IMR-90 (cell line): ENCODE measurements around the gene NEK2. TPM values are rescaled to one million over a fixed set of nuclear protein-coding genes. Genes with fewer than 3 reads are reported as not detected.

ENCODE experiments used
- ATAC-seq: fragments of 200-7000 bp; cut with Tn5 transposase; 2 replicates; pipeline ENCODE4 v1.9.1; 2020; ENCODE audit warnings: low read depth, mild to moderate bottlenecking, moderate library complexity
- BruUV-seq: library from RNA; stranded (reverse); fragments of 400-500 nt; replicated peaks from 2 replicates; lab custom pipeline; 2021; lab: Mats Ljungman, UMichigan
- CTCF ChIA-PET: fragments of 300-600 bp; formaldehyde crosslinking; extraction: SDS; loops from one replicate; lab custom pipeline; 2021; ENCODE audit warnings: antibody characterized with exemption; lab: Yijun Ruan, JAX
- POLR2A ChIA-PET: fragments of 300-600 bp; sonication (Branson Sonifier 250); formaldehyde crosslinking; loops from one replicate; lab custom pipeline; 2022; ENCODE audit warnings: antibody characterized with exemption; ENCODE audit not compliant: unreplicated experiment; lab: Charles Lee
- DNase-seq: peaks from one replicate; pipeline ENCODE4 v3.0.0; 2013
- H2AFZ ChIP-seq: replicated peaks from 2 replicates; pipeline ENCODE3; 2013; ENCODE audit warnings: low read length, mild to moderate bottlenecking; ENCODE audit not compliant: poor library complexity
- H2AK5ac ChIP-seq: 2 replicates; pipeline ENCODE4 v1.6.1; 2013; ENCODE audit warnings: low read depth, low read length, inconsistent platforms
- H2AK9ac ChIP-seq: replicated peaks from 2 replicates; pipeline ENCODE3; 2013; ENCODE audit warnings: mild to moderate bottlenecking, low read depth, low read length, moderate library complexity; ENCODE audit not compliant: poor library complexity
- H2BK120ac ChIP-seq: 2 replicates; pipeline ENCODE4 v1.6.1; 2013; ENCODE audit warnings: low read depth, low read length, inconsistent platforms
- H2BK15ac ChIP-seq: 3 replicates; pipeline ENCODE4 v1.6.1; 2013; ENCODE audit warnings: low read depth, low read length, inconsistent platforms
- H2BK20ac ChIP-seq: 2 replicates; pipeline ENCODE4 v1.6.1; 2013; ENCODE audit warnings: low read depth, mild to moderate bottlenecking, inconsistent platforms, low read length, moderate library complexity
- H2BK5ac ChIP-seq: 2 replicates; pipeline ENCODE4 v1.6.1; 2013; ENCODE audit warnings: mild to moderate bottlenecking, low read depth, low read length, inconsistent platforms; ENCODE audit not compliant: poor library complexity, severe bottlenecking
- H3K14ac ChIP-seq: replicated peaks from 2 replicates; pipeline ENCODE4 v1.6.1; 2013; ENCODE audit warnings: low read depth, low read length, inconsistent platforms
- H3K18ac ChIP-seq: 2 replicates; pipeline ENCODE4 v1.6.1; 2013; ENCODE audit warnings: low read depth, low read length, control low read depth
- H3K23ac ChIP-seq: 2 replicates; pipeline ENCODE4 v1.6.1; 2013; ENCODE audit warnings: low read depth, low read length, inconsistent platforms
- H3K27ac ChIP-seq: 2 replicates; pipeline ENCODE4 v1.5.1; 2013; ENCODE audit warnings: mild to moderate bottlenecking, control low read depth, low read length; ENCODE audit not compliant: insufficient read depth
- H3K27me3 ChIP-seq: 2 replicates; pipeline ENCODE4 v1.6.1; 2013; ENCODE audit warnings: low read length; ENCODE audit not compliant: control insufficient read depth, insufficient read depth
- H3K36me3 ChIP-seq: 2 replicates; pipeline ENCODE4 v1.6.1; 2013; ENCODE audit warnings: low read length, mixed read lengths; ENCODE audit not compliant: control insufficient read depth, insufficient read depth
- H3K4ac ChIP-seq: 2 replicates; pipeline ENCODE4 v1.6.1; 2013; ENCODE audit warnings: low read depth, low read length, inconsistent platforms
- H3K4me1 ChIP-seq: 2 replicates; pipeline ENCODE4 v1.6.1; 2013; ENCODE audit warnings: low read length, mixed read lengths; ENCODE audit not compliant: control insufficient read depth, insufficient read depth
- H3K4me2 ChIP-seq: 2 replicates; pipeline ENCODE4 v1.6.1; 2013; ENCODE audit warnings: low read depth, mild to moderate bottlenecking, control low read depth, low read length, moderate library complexity
- H3K4me3 ChIP-seq: 2 replicates; pipeline ENCODE4 v1.5.1; 2013; ENCODE audit warnings: low read depth, mild to moderate bottlenecking, control low read depth, low read length, moderate library complexity; ENCODE audit not compliant: insufficient read depth
- H3K56ac ChIP-seq: 2 replicates; pipeline ENCODE4 v1.6.1; 2013; ENCODE audit warnings: low read length, inconsistent platforms; ENCODE audit not compliant: insufficient read depth; ENCODE audit errors: extremely low read depth
- H3K79me1 ChIP-seq, 2 experiments: 2 replicates each; pipeline ENCODE4 v1.6.1; 2013; ENCODE audit warnings: low read length in 2 of 2, inconsistent platforms in 1 of 2, low read depth in 1 of 2
- H3K9ac ChIP-seq: 2 replicates; pipeline ENCODE4 v1.6.1; 2013; ENCODE audit warnings: low read depth, low read length, control low read depth
- H3K9me1 ChIP-seq: 2 replicates; pipeline ENCODE4 v1.6.1; 2013; ENCODE audit warnings: low read length, inconsistent platforms; ENCODE audit not compliant: insufficient read depth
- H3K9me3 ChIP-seq: 2 replicates; pipeline ENCODE4 v1.6.1; 2013; ENCODE audit warnings: low read length; ENCODE audit not compliant: control insufficient read depth, insufficient read depth
- H4K20me1 ChIP-seq: 2 replicates; pipeline ENCODE4 v1.6.1; 2013; ENCODE audit warnings: low read length, inconsistent platforms; ENCODE audit not compliant: insufficient read depth
- H4K5ac ChIP-seq: 2 replicates; pipeline ENCODE4 v1.6.1; 2013; ENCODE audit warnings: mild to moderate bottlenecking, low read depth, low read length, control low read depth
- H4K8ac ChIP-seq, 2 experiments: 2 replicates each; pipeline ENCODE4 v1.6.1; 2013; ENCODE audit warnings: low read depth in 2 of 2, low read length in 2 of 2, control low read depth in 1 of 2, inconsistent platforms in 1 of 2
- H4K91ac ChIP-seq: 2 replicates; pipeline ENCODE4 v1.6.1; 2013; ENCODE audit warnings: low read depth, low read length, inconsistent platforms; ENCODE audit not compliant: insufficient read depth
- BHLHE40 ChIP-seq: fragments of 150-350 bp; IDR thresholded peaks from 2 replicates; pipeline ENCODE4 v1.6.1; 2016; ENCODE audit warnings: mild to moderate bottlenecking, low read depth, low read length
- CEBPB ChIP-seq: IDR thresholded peaks from 2 replicates; pipeline ENCODE4 v1.6.1; 2012; ENCODE audit warnings: low read depth, low read length, improper control_type of control experiment
- FOS ChIP-seq: fragments of 150-350 bp; IDR thresholded peaks from 2 replicates; pipeline ENCODE4 v1.6.1; 2016; ENCODE audit warnings: low read depth, low read length
- MAZ ChIP-seq: IDR thresholded peaks from 2 replicates; pipeline ENCODE4 v1.6.1; 2012; ENCODE audit warnings: low read depth, mild to moderate bottlenecking, low read length, improper control_type of control experiment, moderate library complexity, borderline replicate concordance
- NFE2L2 ChIP-seq: fragments of 150-350 bp; IDR thresholded peaks from 2 replicates; pipeline ENCODE4 v1.6.1; 2016; ENCODE audit warnings: low read depth, mild to moderate bottlenecking, low read length
- POLR2A ChIP-seq: IDR thresholded peaks from 2 replicates; pipeline ENCODE4 v1.6.1; 2012; ENCODE audit warnings: mild to moderate bottlenecking, low read depth, low read length
- RAD21 ChIP-seq: IDR thresholded peaks from 2 replicates; pipeline ENCODE4 v1.6.1; 2012; ENCODE audit warnings: low read length, improper control_type of control experiment
- RCOR1 ChIP-seq: IDR thresholded peaks from 2 replicates; pipeline ENCODE4 v1.6.1; 2012; ENCODE audit warnings: mild to moderate bottlenecking, low read length, improper control_type of control experiment; ENCODE audit not compliant: insufficient replicate concordance
- RFX5 ChIP-seq: IDR thresholded peaks from 2 replicates; pipeline ENCODE4 v1.8.0; 2012; ENCODE audit warnings: low read depth, mild to moderate bottlenecking, low read length, moderate library complexity
- WGBS, 2 experiments: methylation state at CpG; one replicate each; pipeline versions ENCODE4 v1.1.5 to v1.1.7; 2013; ENCODE audit warnings: missing lambda C conversion rate in 2 of 2; ENCODE audit not compliant: insufficient read length in 1 of 2; ENCODE audit errors: extremely low coverage in 2 of 2; 5-methylcytosine and 5-hydroxymethylcytosine counted together
- dilution Hi-C: fragments of 300-500 bp; cut with HindIII; formaldehyde crosslinking; loops from one replicate; pipeline ENCODE4 v1.14.3; 2018; ENCODE audit warnings: low sequenced_read_pairs; ENCODE audit not compliant: unreplicated experiment
- in situ Hi-C: fragments of 300-500 bp; cut with MboI; formaldehyde crosslinking; loops from 3 replicates; pipeline ENCODE4 v1.14.3; 2019; ENCODE audit warnings: low sequenced_read_pairs, inconsistent platforms, mixed read lengths
- intact Hi-C: fragments of 100-400 bp; cut with micrococcal nuclease; formaldehyde crosslinking; loops from 2 replicates; pipeline ENCODE4 v1.10.0; 2022
- polyA plus RNA-seq, 3 experiments: library from polyadenylated mRNA; depleted of rRNA; stranded (reverse); fragments of >200 nt; gene quantifications; 2 replicates each; pipeline ENCODE4 v1.2.3, GENCODE V29; 2012; ENCODE audit warnings: low replicate concordance in 1 of 3
- total RNA-seq: library from RNA; depleted of rRNA; stranded (reverse); fragments of >200 nt; gene quantifications from 2 replicates; pipeline ENCODE4 v1.2.3, GENCODE V29; 2012
- TF ChIP-seq, protein P1 (sequence below): conservative IDR thresholded peaks from 2 replicates; pipeline ENCODE4 v1.5.1; 2012; ENCODE audit warnings: mild to moderate bottlenecking, low read depth, low read length, improper control_type of control experiment
- TF ChIP-seq, protein P2 (sequence below): fragments of 150-350 bp; IDR thresholded peaks from 2 replicates; pipeline ENCODE4 v1.6.1; 2017; ENCODE audit warnings: mild to moderate bottlenecking, antibody characterized with exemption, low read length, low read depth

The NEK2 gene
- total and polyA plus RNA-seq, 2 of the 4 experiments (the other 2 are of a cell fraction) = 9.9 to 26.0 TPM

DNA sequence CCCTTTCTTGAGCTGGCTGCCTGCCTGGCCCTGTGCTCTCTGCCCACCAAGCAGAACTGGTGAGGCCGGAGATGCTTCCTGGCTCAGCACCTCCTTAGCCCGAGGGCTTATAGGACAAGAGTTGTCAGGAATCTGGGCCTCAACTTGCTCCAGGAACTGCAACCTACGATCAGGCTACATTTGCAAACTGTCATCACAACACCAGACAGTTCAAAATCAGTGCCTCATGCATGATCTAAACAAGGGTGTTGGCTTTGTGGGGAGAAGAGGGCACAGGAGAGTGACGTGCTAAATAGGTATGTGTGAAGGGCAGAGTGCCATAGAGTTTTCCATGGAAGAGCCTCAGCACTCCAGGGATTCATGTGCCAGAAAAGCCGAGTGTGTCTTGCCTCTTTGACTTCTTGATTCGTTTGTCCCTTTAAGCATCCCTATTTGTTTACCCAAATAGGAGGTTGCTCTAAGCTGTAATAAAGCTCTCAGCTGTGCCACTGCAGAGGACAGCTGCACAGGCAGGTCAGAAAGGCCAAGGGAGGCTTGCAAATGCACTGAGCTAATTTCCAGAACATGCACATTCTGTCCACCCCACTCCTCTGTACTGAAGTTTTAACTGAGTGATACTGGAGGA is 30.2 kb upstream of the NEK2 start:
- Histone ChIP-seq H3K4me3 (no peak overlapping the region), H2BK120ac (no peak overlapping the region), H4K8ac (no peak overlapping the region), H3K27me3 (peaks cover 16% of the 10 kb centered on the region), H2AFZ (peak overlapping the region; percentile 62), H3K56ac (no peak overlapping the region), H3K9me1 (no peaks in the 10 kb centered on the region), H3K4me2 (no peak overlapping the region), H3K18ac (no peak overlapping the region), H3K36me3 (no peaks in the 10 kb centered on the region), H4K20me1 (no peaks in the 10 kb centered on the region), H3K9ac (no peak overlapping the region), H3K4me1 (peaks cover 3% of the 10 kb centered on the region; the same call in 1 of the 2 replicates), H2AK9ac (peak overlapping the region; percentile 26), H3K23ac (no peak overlapping the region), H3K9me3 (no peaks in the 10 kb centered on the region), H3K79me1 (no peaks in the 10 kb centered on the region), H2BK15ac (no peak overlapping the region), H4K91ac (no peak overlapping the region), H3K4ac (no peak overlapping the region), H4K5ac (no peak overlapping the region), H2AK5ac (no peak overlapping the region), H2BK5ac (no peak overlapping the region), H2BK20ac (no peak overlapping the region), H3K14ac (no peak overlapping the region), H3K27ac (no peak overlapping the region)
- CTCF ChIA-PET = interaction anchor here (0.6 kb wide), 1 partner anchor 258 kb away, joined by 5 read pairs; no protein-coding TSS in a partner anchor
- dilution Hi-C loops (no loop called here), in situ Hi-C loops (no loop called here), intact Hi-C loops (no loop called here)
- WGBS, 2 experiments = no CpG with 5 or more reads among the region's 6 CpGs
- POLR2A ChIA-PET = no interaction called here
- no peak for TF ChIP-seq FOS
- TF ChIP-seq, protein P1, sequence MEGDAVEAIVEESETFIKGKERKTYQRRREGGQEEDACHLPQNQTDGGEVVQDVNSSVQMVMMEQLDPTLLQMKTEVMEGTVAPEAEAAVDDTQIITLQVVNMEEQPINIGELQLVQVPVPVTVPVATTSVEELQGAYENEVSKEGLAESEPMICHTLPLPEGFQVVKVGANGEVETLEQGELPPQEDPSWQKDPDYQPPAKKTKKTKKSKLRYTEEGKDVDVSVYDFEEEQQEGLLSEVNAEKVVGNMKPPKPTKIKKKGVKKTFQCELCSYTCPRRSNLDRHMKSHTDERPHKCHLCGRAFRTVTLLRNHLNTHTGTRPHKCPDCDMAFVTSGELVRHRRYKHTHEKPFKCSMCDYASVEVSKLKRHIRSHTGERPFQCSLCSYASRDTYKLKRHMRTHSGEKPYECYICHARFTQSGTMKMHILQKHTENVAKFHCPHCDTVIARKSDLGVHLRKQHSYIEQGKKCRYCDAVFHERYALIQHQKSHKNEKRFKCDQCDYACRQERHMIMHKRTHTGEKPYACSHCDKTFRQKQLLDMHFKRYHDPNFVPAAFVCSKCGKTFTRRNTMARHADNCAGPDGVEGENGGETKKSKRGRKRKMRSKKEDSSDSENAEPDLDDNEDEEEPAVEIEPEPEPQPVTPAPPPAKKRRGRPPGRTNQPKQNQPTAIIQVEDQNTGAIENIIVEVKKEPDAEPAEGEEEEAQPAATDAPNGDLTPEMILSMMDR = no peak
- TF ChIP-seq, protein P2, sequence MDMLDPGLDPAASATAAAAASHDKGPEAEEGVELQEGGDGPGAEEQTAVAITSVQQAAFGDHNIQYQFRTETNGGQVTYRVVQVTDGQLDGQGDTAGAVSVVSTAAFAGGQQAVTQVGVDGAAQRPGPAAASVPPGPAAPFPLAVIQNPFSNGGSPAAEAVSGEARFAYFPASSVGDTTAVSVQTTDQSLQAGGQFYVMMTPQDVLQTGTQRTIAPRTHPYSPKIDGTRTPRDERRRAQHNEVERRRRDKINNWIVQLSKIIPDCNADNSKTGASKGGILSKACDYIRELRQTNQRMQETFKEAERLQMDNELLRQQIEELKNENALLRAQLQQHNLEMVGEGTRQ = no peak
- no peak for TF ChIP-seq CEBPB
- no peak for TF ChIP-seq RCOR1
- no peak for TF ChIP-seq RAD21
- TF ChIP-seq NFE2L2 = no peak
- no peak for TF ChIP-seq BHLHE40
- no peak for TF ChIP-seq MAZ
- TF ChIP-seq RFX5 = no peak
- TF ChIP-seq POLR2A = no peak
- BruUV-seq = no TSS peak
- ATAC-seq (peak; percentile 68), DNase-seq (peak; percentile 25)
